Renal cortex interstitium (tissue), 11 donors: ENCODE results near the gene SLC20A1. TPM values are rescaled to one million over a fixed set of nuclear protein-coding genes. Genes with fewer than 3 reads are reported as not detected.
A peak's percentile ranks its signal among the peaks of the same experiment; 100 is the strongest.

ENCODE experiments used
- DNase-seq, 11 donors: peaks; one replicate each; pipeline ENCODE4 v3.0.0-alpha.2; 2013; ENCODE audit warnings: low read depth in 9 of 11, low spot score in 4 of 11; ENCODE audit errors: extremely low read depth in 1 of 11
- polyA plus RNA-seq, 3 donors: library from polyadenylated mRNA; unstranded; fragments of 120-200 nt; gene quantifications; one replicate each; pipeline ENCODE4 v1.2.1, GENCODE V29; 2013; ENCODE audit not compliant: insufficient read length in 3 of 3

Gene SLC20A1
- polyA plus RNA-seq, 3 donors: 40.7 to 49.8 (median 47.6) TPM

- DNase-seq: no peak
Measured at GRCh38 chr2:112641701-112642100, 4.0 kb upstream of the SLC20A1 start.

DNA sequence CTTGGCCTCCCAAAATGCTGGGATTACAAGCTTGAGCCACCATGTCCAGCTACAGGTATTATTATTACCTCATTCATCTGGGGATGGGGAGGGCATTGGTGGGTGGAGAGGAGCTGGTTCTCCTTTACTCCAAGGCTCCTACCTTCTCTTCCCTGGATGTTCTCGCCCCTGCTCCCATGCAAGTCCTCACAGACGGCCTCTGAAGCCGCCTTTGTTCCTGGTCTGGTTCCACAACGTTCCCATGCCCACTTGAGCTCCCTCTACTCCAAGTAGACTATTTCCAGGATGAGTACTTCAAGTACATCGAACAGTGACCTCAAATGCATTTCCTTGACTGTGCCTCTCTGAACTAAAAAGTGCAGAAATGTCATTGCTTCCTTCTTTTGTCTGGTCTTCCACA lies 3.2 kb upstream of the SLC20A1 start:
- no peak for DNase-seq

GRCh38 chr2:112642966-112643365 lies 2.8 kb upstream of the SLC20A1 start:
- no peak for DNase-seq

DNA sequence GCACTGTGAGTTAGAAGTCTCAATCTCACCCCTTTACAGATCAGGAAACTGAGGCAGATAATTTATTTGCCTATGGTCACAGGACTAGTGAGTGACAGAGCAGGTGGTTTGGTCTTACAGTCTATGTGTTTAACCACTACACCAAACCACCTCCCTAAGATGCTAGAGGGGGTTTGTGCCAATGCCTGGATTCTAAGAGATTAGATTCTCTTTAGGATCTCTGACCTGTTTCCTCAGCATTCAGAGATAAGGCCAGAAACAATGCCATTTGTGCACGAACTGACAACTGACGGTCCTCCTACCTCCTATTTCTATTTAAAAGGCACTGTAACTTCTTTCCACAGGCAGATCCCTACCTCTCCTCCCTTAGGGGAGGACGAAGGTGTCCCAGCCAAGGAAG lies 2.3 kb upstream of the SLC20A1 start:
- no peak for DNase-seq

- DNase-seq: peak in 1 of 11 donors; percentile 24
Measured at GRCh38 chr2:112644155-112644932, 1.4 kb upstream of the SLC20A1 start.

- DNase-seq: peak in 2 of 11 donors; percentile 27 to 48
Measured at GRCh38 chr2:112644933-112645309, 818 bp upstream of the SLC20A1 start.

DNA sequence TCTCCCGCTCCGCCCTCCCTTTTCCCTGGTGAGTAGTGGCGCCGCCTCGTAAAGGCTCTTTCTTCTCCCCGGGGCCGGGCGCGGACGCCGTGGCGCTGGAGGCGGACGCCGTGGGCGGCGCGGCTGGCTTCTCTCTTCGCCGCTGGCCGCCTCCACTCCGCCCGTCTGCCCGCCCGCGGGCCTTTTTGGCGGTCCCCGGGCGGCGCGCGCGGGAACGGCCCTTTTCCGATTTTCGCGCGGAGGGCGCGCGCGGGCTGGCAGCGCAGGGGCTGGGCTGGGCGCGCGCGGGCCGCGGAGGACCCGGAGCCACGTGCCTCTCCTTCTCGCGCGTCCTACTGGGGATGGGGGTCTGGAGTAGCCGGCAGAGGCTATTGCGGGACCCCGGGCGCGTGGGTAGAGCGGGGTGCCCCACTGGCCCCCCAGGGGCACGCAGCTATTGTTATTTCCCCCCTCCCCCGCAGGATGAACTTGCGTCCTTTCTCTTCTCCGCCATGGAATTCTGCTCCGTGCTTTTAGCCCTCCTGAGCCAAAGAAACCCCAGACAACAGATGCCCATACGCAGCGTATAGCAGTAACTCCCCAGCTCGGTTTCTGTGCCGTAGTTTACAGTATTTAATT lies 472 bp downstream of the SLC20A1 start:
- peak in 2 of 11 donors; percentile 37 to 53 for DNase-seq

DNA sequence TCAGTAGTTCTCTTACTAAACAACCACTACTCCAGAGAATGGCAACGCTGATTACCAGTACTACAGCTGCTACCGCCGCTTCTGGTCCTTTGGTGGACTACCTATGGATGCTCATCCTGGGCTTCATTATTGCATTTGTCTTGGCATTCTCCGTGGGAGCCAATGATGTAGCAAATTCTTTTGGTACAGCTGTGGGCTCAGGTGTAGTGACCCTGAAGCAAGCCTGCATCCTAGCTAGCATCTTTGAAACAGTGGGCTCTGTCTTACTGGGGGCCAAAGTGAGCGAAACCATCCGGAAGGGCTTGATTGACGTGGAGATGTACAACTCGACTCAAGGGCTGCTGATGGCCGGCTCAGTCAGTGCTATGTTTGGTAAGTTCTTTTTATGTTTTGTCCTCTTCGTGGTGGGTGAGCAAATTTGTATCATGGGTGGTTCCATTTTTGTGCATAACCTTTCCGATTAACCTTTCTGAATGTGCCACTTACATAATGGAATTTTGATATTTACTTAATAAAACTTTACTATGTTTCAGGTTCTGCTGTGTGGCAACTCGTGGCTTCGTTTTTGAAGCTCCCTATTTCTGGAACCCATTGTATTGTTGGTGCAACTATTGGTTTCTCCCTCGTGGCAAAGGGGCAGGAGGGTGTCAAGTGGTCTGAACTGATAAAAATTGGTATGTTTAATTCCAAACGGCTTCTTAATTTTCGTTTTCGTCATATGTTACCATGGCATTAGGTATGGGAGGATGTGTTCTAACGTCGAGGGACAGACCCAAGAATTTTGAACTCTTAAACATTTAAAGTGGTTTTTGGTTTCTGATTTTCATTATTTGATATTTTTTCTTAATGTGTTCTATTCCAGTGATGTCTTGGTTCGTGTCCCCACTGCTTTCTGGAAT lies 1.3 kb downstream of the SLC20A1 start:
- DNase-seq: no peak

DNA sequence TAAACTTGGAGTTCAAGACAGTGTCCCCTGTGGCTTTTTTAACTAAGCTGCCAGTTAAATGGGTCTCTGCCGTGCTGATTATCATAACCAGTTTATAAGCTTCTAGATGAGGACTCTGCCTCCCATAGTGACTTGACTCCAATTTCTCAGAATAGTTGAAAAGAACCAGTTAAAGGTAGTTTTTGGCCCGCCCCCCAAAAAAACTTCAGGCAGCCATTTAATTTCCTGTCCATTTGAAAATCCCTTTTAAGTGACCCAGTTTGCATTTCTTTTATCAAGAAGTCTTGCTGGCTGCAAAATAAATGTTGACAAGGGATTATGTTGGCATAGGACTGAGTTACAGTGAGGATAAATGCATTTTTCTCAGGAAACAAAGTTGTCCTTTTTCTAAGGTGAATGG lies 2.3 kb downstream of the SLC20A1 start:
- no peak for DNase-seq

- no peak for DNase-seq
Measured at GRCh38 chr2:112656679-112657078, 10.9 kb downstream of the SLC20A1 start.

- DNase-seq: no peak
Measured at GRCh38 chr2:112658301-112658700, 12.6 kb downstream of the SLC20A1 start.

DNA sequence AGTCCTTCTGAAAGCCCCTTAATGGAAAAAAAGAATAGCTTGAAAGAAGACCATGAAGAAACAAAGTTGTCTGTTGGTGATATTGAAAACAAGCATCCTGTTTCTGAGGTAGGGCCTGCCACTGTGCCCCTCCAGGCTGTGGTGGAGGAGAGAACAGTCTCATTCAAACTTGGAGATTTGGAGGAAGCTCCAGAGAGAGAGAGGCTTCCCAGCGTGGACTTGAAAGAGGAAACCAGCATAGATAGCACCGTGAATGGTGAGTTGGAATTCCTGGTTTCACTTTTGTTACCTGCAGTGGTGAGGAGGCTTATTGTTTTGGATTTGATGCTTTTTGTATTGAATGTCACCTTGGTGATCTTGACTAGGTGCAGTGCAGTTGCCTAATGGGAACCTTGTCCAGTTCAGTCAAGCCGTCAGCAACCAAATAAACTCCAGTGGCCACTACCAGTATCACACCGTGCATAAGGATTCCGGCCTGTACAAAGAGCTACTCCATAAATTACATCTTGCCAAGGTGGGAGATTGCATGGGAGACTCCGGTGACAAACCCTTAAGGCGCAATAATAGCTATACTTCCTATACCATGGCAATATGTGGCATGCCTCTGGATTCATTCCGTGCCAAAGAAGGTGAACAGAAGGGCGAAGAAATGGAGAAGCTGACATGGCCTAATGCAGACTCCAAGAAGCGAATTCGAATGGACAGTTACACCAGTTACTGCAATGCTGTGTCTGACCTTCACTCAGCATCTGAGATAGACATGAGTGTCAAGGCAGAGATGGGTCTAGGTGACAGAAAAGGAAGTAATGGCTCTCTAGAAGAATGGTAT lies 13.3 kb downstream of the SLC20A1 start:
- DNase-seq: no peak

- no peak for DNase-seq
Measured at GRCh38 chr2:112660138-112660537, 14.4 kb downstream of the SLC20A1 start.

- no peak for DNase-seq
Measured at GRCh38 chr2:112661656-112662305, 16.0 kb downstream of the SLC20A1 start.

DNA sequence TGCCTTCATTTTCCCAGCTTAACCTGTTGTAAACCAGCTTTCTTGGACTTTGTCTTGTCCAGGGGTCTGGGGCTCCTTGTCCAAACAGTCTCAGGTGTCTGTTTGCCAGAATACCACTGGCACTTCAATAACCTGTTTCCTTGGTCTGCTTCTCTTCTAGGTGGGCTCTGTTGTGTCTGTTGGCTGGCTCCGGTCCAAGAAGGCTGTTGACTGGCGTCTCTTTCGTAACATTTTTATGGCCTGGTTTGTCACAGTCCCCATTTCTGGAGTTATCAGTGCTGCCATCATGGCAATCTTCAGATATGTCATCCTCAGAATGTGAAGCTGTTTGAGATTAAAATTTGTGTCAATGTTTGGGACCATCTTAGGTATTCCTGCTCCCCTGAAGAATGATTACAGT lies 17.0 kb downstream of the SLC20A1 start:
- no peak for DNase-seq

DNA sequence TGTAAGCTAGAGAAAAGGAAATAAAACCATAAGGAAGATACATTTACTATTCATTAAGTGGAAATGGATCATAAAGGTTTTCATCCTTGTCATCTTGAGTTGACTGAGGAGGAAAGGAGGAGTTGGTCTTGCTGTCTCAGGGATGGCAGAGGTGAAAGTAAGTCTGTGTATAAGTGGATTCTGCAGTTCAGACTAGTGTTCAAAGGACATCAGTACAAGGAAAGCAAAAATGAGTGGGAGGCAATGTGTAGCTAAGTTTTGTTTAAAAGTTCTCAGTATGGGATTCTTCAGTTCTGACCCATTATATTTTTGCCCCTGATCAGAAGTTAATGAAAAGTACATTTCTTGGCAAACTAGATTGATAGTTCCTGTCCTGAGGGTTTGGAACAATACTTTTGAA lies 18.9 kb downstream of the SLC20A1 start:
- no peak for DNase-seq

GRCh38 chr2:112665113-112665780 lies 19.5 kb downstream of the SLC20A1 start:
- DNase-seq: no peak

- DNase-seq: no peak
Measured at GRCh38 chr2:112666761-112667122, 21.0 kb downstream of the SLC20A1 start.
